ENCODE measurements around the gene SOHLH2.

The SOHLH2 gene

DNA sequence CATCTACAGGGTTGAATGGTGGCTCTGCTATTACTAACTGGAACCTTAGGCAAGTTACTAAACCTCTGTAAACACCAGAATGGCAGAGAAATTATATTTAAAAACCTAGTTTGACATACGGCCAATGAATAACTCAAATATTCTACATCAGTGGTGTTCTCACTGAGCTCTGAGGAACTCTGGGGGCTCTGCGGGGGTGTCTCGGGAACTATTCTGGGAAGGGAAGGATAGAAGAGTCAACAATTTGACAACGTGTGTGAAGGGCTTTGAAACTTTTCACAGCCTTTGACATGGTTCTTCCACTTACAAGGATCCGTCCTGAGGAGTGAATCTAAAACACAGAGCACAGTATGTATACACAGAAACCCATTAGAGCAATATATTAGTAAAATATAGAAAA, 38.7 kb downstream of the SOHLH2 start:
- DNase-seq: no peak

DNA sequence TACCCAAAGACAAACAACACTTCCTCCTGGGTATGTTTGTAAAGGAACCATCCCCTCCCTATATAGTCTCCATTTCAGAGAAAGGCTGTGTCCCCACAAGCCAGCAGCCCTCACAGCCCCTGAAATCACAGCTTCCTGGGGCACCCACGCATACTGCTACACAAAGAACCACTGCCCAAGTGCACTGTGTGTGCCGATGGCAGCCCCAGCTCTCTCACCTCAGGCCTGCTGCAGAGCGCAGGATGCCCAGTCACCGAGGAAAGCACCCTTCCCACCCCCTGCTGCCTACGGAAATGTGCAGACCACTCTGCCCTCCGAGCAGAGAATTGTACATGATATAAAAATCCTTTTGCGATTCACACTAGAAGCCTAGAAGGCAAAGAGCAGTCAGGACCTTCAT, 39.4 kb downstream of the SOHLH2 start:
- no peak for DNase-seq

GRCh38 chr13:36173571-36174322, 40.6 kb downstream of the SOHLH2 start:
- DNase-seq: no peak

- no peak for DNase-seq
These were observed 48.3 kb downstream of the SOHLH2 start for GRCh38 chr13:36166046-36166445.

DNA sequence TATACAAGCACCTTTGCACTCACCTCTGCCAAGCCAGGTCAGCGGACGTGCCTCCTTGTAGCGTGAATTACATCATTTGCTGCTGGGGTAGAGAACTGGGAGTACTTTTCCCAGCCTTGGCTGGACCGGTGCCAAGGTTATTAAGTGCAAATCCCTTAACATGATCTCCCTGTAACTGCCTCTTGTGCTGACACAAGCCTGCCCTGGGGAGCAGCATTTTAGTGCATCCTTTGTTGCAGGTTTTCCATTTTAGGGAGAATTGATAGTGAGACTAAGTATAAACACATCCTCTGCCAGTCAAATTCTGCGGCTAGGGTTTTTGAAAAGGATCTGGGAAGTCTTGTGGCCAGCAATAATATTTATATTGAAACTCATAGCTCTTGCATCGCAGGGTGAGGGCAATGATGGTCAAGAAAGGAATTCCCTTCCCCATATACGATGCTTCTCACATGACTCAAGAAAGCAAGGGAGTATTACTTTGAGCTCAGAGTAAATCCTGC, 50.5 kb downstream of the SOHLH2 start:
- no peak for DNase-seq

DNA sequence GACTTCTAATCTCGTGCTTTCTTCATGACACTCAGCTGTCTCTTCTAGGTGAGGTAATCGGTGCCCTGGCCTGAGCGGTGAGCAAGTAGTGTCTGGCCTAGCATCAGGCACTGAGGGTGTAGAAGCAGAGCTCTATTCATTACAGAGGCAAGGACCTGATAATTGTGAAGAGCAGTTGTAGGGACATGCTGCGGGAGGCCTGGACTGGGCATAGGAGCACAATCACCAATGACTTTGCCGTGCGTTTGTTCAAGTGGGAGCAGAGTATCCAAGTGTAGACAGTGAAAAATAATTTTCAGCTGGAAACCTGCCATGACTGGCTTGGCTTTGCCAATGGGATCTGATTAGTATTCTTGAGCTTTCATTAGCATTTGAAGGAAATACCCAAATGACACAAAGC, 51.1 kb downstream of the SOHLH2 start:
- no peak for DNase-seq

DNA sequence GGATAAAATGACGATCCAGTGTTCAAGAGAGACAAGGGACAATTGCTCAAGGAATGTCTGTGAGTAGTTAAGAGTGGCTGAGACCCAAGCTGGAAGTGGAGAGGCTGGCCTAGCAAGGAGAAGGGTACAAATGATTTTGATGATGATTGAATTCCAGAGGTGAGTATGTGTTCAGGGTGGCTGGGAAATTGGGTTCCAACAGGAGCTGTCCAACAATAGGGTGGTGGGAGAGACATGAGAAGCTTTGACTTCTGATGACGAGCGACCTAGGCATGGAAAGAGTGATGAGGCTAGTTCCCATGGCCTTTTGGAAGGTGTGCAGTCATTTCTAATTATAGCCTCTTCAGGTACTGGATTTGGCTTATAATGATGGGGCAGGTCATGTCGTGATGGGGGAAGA, 54.1 kb downstream of the SOHLH2 start:
- DNase-seq: no peak

- no peak for DNase-seq
These were observed 55.7 kb downstream of the SOHLH2 start for GRCh38 chr13:36158611-36159010.

GRCh38 chr13:36157480-36157879, 56.9 kb downstream of the SOHLH2 start:
- no peak for DNase-seq

GRCh38 chr13:36154567-36155291, 59.6 kb downstream of the SOHLH2 start:
- DNase-seq: no peak

- DNase-seq: no peak
These were observed 62.8 kb downstream of the SOHLH2 start for GRCh38 chr13:36151591-36151990.

DNA sequence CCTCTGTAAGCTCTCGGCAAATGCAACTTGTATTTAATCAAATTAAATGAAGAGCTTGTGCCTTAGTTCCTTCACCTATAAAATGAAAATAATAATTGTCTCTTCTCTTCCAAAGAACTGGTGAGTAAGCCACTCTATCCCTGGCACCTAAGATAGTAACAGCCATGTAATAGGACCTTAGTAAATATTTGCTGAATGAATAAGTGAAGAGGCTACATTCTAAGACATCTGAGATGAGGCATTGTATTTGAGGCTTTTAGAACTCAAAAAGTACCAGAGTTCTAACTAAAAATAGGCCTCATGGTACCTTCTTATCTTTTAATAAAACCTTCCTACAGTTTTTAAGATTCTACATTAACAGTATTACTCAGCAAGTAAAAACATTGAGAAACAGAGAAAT, 65.9 kb downstream of the SOHLH2 start:
- no peak for DNase-seq

GRCh38 chr13:36147330-36147729, 67.0 kb downstream of the SOHLH2 start:
- DNase-seq: no peak

DNA sequence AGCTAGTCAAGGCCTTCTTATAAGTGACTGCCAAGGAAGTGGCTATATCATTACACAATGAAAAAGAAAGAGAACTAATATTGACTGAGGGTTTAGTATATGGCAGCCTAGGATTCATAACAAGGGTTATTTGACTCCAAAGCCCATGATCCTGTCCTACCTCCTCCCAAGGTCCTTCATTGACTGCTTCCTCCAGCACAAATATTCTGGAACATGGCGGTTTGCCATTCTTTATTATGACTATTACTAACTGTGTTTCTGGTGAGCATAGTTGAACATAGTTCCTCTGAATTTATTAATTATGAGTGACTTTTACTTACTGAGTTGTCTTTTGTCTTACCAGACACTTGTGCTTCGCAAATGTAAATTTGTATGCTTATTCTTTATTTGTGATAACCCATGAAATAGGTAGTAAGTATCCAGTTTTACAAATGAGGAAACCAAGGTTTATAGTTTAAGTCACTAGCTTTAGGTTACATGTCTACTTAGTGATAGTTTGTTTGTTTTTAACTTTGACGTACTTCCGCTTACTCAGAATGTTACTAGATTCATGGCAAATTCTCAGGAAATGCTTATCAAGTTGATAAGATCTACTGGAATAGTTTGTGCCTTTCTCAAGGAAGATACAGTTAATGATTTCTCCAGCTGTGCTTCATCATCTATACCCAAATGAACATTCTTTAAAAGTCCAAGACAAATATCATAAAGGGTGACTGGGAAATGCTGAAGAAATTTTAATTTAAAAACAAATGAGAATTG, 67.7 kb downstream of the SOHLH2 start:
- DNase-seq: no peak

GRCh38 chr13:36143738-36144137, 70.6 kb downstream of the SOHLH2 start:
- no peak for DNase-seq

- DNase-seq: no peak
These were observed 71.6 kb downstream of the SOHLH2 start for GRCh38 chr13:36142735-36143134.

DNA sequence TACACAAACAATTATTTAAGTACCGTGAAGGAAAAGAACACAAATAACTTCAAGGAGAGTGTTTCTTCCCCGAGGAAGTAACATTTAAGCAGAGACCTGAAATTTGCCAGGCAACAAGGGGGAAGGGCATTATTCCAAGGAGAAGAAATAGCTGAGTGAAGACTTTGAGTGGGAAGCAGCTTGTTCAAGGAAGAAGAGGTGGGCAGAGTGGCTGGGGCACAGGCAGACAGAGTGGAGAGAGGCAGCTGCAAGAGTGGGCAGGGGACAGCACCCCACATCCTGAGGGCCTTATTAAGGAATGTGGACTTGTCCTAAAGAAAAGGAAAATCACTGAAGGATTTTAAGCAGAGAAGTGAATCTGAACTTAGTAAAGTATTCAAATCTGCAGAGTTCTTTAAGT, 78.5 kb downstream of the SOHLH2 start:
- no peak for DNase-seq

GRCh38 chr13:36134632-36135031, 79.7 kb downstream of the SOHLH2 start:
- no peak for DNase-seq

- DNase-seq: no peak
These were observed 80.3 kb downstream of the SOHLH2 start for GRCh38 chr13:36133950-36134626.

DNA sequence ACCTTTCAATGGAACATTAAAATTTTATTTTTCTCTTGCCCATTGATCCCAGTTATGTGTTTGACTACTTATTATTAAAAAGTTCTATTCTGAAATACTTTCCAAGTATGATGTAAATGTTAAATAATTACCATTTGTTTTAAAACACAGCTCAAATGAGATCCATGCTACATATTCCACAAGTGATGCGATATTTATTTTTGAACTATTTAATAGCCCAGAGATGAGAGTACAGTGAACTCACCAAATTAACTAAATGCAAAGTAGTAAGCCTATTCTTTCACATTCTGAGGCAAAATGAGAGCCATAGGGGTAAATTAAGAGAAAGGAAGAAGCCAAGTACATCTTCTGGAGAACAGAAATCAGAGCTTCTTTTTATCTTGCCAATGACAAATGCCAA, 82.0 kb downstream of the SOHLH2 start:
- DNase-seq: no peak

GRCh38 chr13:36131931-36132297, 82.4 kb downstream of the SOHLH2 start:
- no peak for DNase-seq

DNA sequence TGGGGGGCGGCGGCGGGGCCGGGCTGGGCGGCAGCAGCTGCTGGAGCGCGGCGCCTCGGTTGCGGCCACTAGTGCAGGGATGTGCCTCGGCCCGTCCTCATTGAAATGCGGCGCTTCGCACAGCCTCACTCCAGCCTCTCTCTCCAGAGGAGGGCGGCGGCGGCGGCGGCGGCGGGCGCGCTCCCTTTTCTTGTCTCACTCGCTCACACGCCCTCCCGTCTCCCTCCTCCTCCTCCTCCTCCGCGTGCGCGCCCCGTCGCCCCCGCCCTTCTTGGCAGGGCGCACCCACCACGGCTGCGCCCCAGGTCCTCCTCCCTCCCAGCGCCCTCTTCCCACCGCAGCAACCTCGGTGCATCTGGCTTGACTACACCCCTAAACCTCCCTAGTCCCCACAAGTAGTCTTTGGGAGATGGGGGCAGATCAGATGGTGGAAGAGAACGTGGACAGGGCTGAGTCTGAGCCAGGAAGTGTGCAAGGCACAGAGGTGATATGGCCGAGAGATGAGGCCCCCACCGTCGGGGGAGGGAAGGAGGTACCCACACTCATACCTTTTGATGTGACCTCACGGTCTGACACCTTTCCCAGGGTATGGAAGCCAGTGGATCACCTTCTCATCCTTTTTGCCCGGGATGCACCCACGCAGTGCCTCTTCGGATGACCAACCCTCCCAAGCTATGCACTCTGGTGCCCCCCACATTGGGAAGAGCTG, 83.0 kb downstream of the SOHLH2 start, which contains the start of gene DCLK1:
Gene DCLK1 (minus strand): TSS at position 161 of the 709 bp plus-strand sequence.
- DNase-seq: no peak

Data from DMS 273 treated with DMSO at 0.1 percent for 48 hours (cell line).